HepG2 (cell line): ENCODE results near the gene SMARCB1. TPM values are rescaled to one million over a fixed set of nuclear protein-coding genes. Genes with fewer than 3 reads are reported as not detected.

Source experiments
- ARNTL ChIP-seq: sonication (generic); formaldehyde crosslinking; IDR thresholded peaks from 2 replicates; pipeline ENCODE4 v1.4.0; 2020; ENCODE audit warnings: mild to moderate bottlenecking, missing genetic modification reagents
- DMTF1 ChIP-seq: sonication (generic); formaldehyde crosslinking; IDR thresholded peaks from 2 replicates; pipeline ENCODE4 v1.4.0; 2020; ENCODE audit warnings: mild to moderate bottlenecking, missing genetic modification reagents
- GPBP1L1 ChIP-seq: sonication (generic); formaldehyde crosslinking; IDR thresholded peaks from 2 replicates; pipeline ENCODE4 v1.5.0; 2020; ENCODE audit warnings: mild to moderate bottlenecking, missing genetic modification reagents
- HNF4A ChIP-seq: sonication (generic); formaldehyde crosslinking; IDR thresholded peaks from 2 replicates; pipeline ENCODE4 v1.4.0; 2020; ENCODE audit warnings: missing genetic modification reagents
- HNF4G ChIP-seq, 2 experiments: sonication (generic) in 1 of 2; formaldehyde crosslinking in 1 of 2; IDR thresholded peaks; 2 replicates each; pipeline versions ENCODE4 v1.4.0 to v1.6.1; 2011 to 2020; ENCODE audit warnings: borderline replicate concordance in 2 of 2, low read depth in 2 of 2, mild to moderate bottlenecking in 2 of 2, low read length in 1 of 2, missing genetic modification reagents in 1 of 2, moderate library complexity in 1 of 2
- KLF15 ChIP-seq: sonication (generic); formaldehyde crosslinking; IDR thresholded peaks from 2 replicates; pipeline ENCODE4 v1.8.1; 2023; ENCODE audit warnings: borderline replicate concordance, mild to moderate bottlenecking, inconsistent platforms, missing genetic modification reagents, mixed read lengths
- KMT2B ChIP-seq: IDR thresholded peaks from 2 replicates; pipeline ENCODE4 v1.6.1; 2016; ENCODE audit warnings: missing genetic modification reagents, missing compliant biosample characterization
- LBX2 ChIP-seq: sonication (generic); formaldehyde crosslinking; IDR thresholded peaks from 2 replicates; pipeline ENCODE4 v1.5.0; 2020; ENCODE audit warnings: missing genetic modification reagents, mild to moderate bottlenecking, borderline replicate concordance
- NR2F6 ChIP-seq, 2 experiments: IDR thresholded peaks; 2 replicates each; pipeline ENCODE4 v1.6.1; 2016; ENCODE audit warnings: antibody characterized with exemption in 1 of 2, mild to moderate bottlenecking in 1 of 2
- PHF8 ChIP-seq: sonication (generic); formaldehyde crosslinking; IDR thresholded peaks from 2 replicates; pipeline ENCODE4 v1.5.0; 2020; ENCODE audit warnings: missing genetic modification reagents
- PITX1 ChIP-seq: sonication (generic); formaldehyde crosslinking; IDR thresholded peaks from 2 replicates; pipeline ENCODE4 v1.5.1; 2020; ENCODE audit warnings: mild to moderate bottlenecking, missing genetic modification reagents
- TEAD3 ChIP-seq: optimal IDR thresholded peaks from 2 replicates; pipeline ENCODE3; 2016; ENCODE audit warnings: borderline replicate concordance
- TFAP4 ChIP-seq: sonication (generic); IDR thresholded peaks from 2 replicates; pipeline ENCODE4 v1.6.1; 2016; ENCODE audit warnings: low read depth, borderline replicate concordance
- ZFP91 ChIP-seq: sonication (generic); formaldehyde crosslinking; IDR thresholded peaks from 2 replicates; pipeline ENCODE4 v1.9.0; 2022; ENCODE audit warnings: missing genetic modification reagents, mild to moderate bottlenecking, borderline replicate concordance
- ZNF121 ChIP-seq: sonication (generic); formaldehyde crosslinking; IDR thresholded peaks from 2 replicates; pipeline ENCODE4 v1.5.0; 2020; ENCODE audit warnings: mild to moderate bottlenecking, missing genetic modification reagents
- ZNF292 ChIP-seq: sonication (generic); formaldehyde crosslinking; IDR thresholded peaks from 2 replicates; pipeline ENCODE4 v1.8.1; 2022; ENCODE audit warnings: mild to moderate bottlenecking, low read depth, missing genetic modification reagents, borderline replicate concordance
- ZNF326 ChIP-seq: sonication (generic); formaldehyde crosslinking; IDR thresholded peaks from 2 replicates; pipeline ENCODE4 v1.4.0; 2020; ENCODE audit warnings: missing genetic modification reagents, borderline replicate concordance
- ZNF331 ChIP-seq: sonication (generic); formaldehyde crosslinking; IDR thresholded peaks from 2 replicates; pipeline ENCODE4 v1.4.0; 2020; ENCODE audit warnings: missing genetic modification reagents
- ZNF33A ChIP-seq: sonication (generic); formaldehyde crosslinking; IDR thresholded peaks from 2 replicates; pipeline ENCODE4 v1.5.1; 2020; ENCODE audit warnings: missing genetic modification reagents, mild to moderate bottlenecking, moderate library complexity, borderline replicate concordance
- ZNF556 ChIP-seq: sonication (generic); formaldehyde crosslinking; IDR thresholded peaks from 2 replicates; pipeline ENCODE4 v1.4.0; 2020; ENCODE audit warnings: mild to moderate bottlenecking, missing genetic modification reagents, borderline replicate concordance
- ZNF670 ChIP-seq: sonication (generic); formaldehyde crosslinking; IDR thresholded peaks from 2 replicates; pipeline ENCODE4 v1.8.0; 2022; ENCODE audit warnings: mild to moderate bottlenecking, missing genetic modification reagents, borderline replicate concordance
- ZNF768 ChIP-seq: sonication (generic); formaldehyde crosslinking; IDR thresholded peaks from 2 replicates; pipeline ENCODE4 v1.4.0; 2020; ENCODE audit warnings: missing genetic modification reagents
- polyA plus RNA-seq, 8 experiments: library from polyadenylated mRNA; depleted of rRNA in 3 of 8; stranded (reverse) in 7 of 8; unstranded in 1 of 8; fragments of >200 nt; fragmentation: Illumina TruSeq in 4 of 8; extraction: Trizol in 4 of 8; gene quantifications; 2 replicates each; pipeline versions ENCODE4 v1.2.1 to v1.2.3, GENCODE V29; 2011 to 2016; ENCODE audit warnings: low read depth in 4 of 8, missing spikeins in 1 of 8, mixed read lengths in 1 of 8; ENCODE audit not compliant: insufficient read depth in 1 of 8
- total RNA-seq, 5 experiments: library from RNA; depleted of rRNA; stranded (reverse); fragments of >200 nt; fragmentation: Illumina TruSeq; extraction: Trizol; gene quantifications; 2 replicates each; pipeline ENCODE4 v1.2.3, GENCODE V29; 2016; ENCODE audit warnings: low read depth in 1 of 5

The SMARCB1 gene
- total and polyA plus RNA-seq, 2 of the 13 experiments (the other 11 are each of a cell fraction or from before 2014, with no cell fraction given), result 74.0 to 166 TPM

- 0 out of 2 replicates have a peak, but pooled peaks have one; percentile 12 for TF ChIP-seq LBX2 (CRISPR knock-in tag)
- no peak for TF ChIP-seq GPBP1L1 (CRISPR knock-in tag)
- peak; percentile 61; the same call in 1 of the 2 replicates for TF ChIP-seq TFAP4
- peak; percentile 38; the same call in 1 of the 2 replicates for TF ChIP-seq ZNF326 (CRISPR knock-in tag)
- no peak for TF ChIP-seq ZNF331 (CRISPR knock-in tag)
- no peak for TF ChIP-seq NR2F6 (IDR thresholded peaks at IDR 0.05)
- no peak for TF ChIP-seq NR2F6 (CRISPR knock-in tag; IDR thresholded peaks at IDR 0.05)
- TF ChIP-seq KMT2B, result no peak
- 0 out of 2 replicates have a peak, but pooled peaks have one; percentile 42 for TF ChIP-seq ZNF33A (CRISPR knock-in tag)
- no peak for TF ChIP-seq ZNF292 (CRISPR knock-in tag)
- no peak for TF ChIP-seq ZNF670 (CRISPR knock-in tag)
- TF ChIP-seq HNF4A (CRISPR knock-in tag), result peak; percentile 41; the same call in 1 of the 2 replicates
- TF ChIP-seq PHF8 (CRISPR knock-in tag), result no peak
- TF ChIP-seq PITX1, result 0 out of 2 replicates have a peak, but pooled peaks have one; percentile 31
- 0 out of 2 replicates have a peak, but pooled peaks have one; percentile 9 for TF ChIP-seq HNF4G (IDR thresholded peaks at IDR 0.05; ENCODE audit: borderline replicate concordance, low read depth, low read length)
- TF ChIP-seq HNF4G (CRISPR knock-in tag; IDR thresholded peaks at IDR 0.05; ENCODE audit: borderline replicate concordance, low read depth), result no peak
- TF ChIP-seq ZNF121, result peak; percentile 41; the same call in 1 of the 2 replicates
- peak; percentile 99 for TF ChIP-seq ZNF768 (CRISPR knock-in tag)
- TF ChIP-seq ARNTL, result no peak
- TF ChIP-seq DMTF1, result no peak
- TF ChIP-seq ZNF556 (CRISPR knock-in tag), result no peak
- peak; percentile 10 for TF ChIP-seq TEAD3
- TF ChIP-seq KLF15 (CRISPR knock-in tag), result no peak
- 0 out of 2 replicates have a peak, but pooled peaks have one; percentile 1 for TF ChIP-seq ZFP91 (CRISPR knock-in tag)
These were observed 11.8 kb upstream of the SMARCB1 start (continued) for GRCh38 chr22:23774922-23775436.
